T-helper 2 cell (primary cell): ENCODE data around the gene SMC1B.
"Not testable (repeated sequence)": the region's sequence is repeated elsewhere in the genome, so short reads cannot be mapped to it uniquely, and the experiment has no call there.

ENCODE experiments used
- DNase-seq, 5 experiments: peaks; one replicate each; pipeline versions ENCODE4 v3.0.0 to v3.0.0-alpha.2; 2012 to 2022

Gene SMC1B

GRCh38 chr22:45421349-45422055 lies 8.1 kb upstream of the SMC1B start:
- no peak for DNase-seq

DNA sequence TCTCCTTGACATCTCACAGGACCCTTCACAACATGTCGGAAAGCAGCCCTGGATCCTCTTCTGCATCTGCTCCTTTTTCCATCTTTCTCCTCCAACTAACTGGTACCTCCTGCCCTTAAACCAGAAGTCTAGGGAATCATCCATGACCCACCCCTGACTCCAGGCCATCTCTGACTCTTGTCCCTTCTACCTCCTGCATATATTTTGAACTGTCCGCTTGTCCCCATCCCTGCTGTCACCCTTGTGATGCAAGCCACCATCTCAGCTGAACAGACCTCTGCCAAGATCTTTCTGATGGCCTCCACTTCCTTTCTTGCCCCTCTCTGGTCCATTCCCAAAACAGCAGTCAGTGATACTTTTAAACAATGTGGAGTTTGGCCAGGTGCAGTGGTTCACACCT lies 7.1 kb upstream of the SMC1B start:
- DNase-seq, result no peak

DNA sequence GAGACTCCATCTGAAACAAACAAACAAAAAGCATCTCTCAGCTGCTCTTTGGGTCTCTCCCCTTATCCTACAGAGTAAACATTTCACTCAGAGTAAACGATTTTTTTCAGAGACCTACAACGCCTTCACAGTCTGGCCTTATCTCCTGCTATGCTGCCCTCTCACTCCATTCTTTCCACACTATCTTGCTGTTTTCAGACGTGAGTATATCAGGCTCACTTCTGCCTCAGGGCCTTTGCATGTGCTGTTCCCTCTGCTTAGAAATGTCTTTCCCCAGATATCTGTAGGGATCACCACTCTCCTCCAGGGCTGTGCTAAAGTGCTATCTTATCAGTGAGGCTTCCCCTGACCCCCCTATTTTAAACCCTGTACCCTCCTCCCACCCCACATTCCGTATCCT lies 6.6 kb upstream of the SMC1B start:
- no peak for DNase-seq

GRCh38 chr22:45418770-45419138 lies 5.4 kb upstream of the SMC1B start:
- no peak for DNase-seq

DNA sequence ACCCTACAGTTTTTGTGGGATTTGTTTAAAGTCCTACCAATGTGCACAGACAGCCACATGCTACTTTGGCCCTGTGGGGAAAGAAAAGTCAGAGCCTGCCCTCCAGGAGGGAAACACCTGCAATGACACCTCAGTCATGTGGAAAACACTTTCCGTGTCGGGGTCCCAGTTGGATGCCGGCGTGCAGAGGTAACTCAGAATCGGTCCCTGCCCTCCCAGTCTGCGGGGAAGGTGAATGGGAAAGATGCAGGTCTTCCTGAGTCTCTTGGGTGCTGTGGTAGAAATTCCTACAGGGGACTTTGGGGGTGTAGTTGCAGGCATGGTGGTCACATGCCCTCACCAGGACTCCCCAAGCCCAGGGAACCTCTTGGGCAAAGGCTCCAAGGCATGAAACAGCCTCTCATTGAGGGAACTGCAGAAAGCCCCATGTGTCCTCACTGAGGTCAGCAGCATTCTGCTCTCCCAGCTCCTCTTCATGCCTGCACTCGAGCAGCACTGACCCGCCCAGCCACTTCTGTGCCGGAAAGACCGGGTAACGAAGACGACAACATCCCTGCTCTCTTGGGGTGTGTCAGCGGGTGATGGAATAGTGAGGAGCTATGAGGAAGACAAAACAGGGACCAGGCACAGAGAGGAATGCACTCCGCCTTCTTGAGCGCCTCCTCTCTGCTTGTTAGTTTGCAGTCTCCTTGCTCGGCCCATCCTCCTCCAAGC lies 4.8 kb upstream of the SMC1B start:
- DNase-seq, result no peak

DNA sequence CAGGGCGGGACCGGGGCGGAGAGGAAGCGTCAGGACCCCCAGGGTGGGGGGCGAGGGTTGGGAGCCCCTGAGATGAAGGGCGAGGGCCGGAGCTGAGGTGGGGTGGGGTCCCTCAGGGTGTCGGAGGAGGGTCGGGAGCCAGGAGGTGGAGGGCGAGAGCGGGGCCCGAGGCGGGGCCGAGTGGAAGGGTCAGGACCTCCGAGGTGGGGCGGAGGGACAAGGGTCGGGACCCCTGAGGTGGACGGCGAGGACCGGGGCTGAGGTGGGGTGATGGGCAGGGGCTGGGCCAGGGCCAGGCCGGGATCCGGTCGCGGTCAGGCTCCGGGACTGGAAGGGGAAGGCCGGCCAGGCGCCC lies 409 bp downstream of the SMC1B start:
- no peak for DNase-seq

- no peak for DNase-seq
These were observed 5.6 kb downstream of the SMC1B start for GRCh38 chr22:45407793-45408192.

GRCh38 chr22:45402466-45402985 lies 10.9 kb downstream of the SMC1B start:
- no peak for DNase-seq

DNA sequence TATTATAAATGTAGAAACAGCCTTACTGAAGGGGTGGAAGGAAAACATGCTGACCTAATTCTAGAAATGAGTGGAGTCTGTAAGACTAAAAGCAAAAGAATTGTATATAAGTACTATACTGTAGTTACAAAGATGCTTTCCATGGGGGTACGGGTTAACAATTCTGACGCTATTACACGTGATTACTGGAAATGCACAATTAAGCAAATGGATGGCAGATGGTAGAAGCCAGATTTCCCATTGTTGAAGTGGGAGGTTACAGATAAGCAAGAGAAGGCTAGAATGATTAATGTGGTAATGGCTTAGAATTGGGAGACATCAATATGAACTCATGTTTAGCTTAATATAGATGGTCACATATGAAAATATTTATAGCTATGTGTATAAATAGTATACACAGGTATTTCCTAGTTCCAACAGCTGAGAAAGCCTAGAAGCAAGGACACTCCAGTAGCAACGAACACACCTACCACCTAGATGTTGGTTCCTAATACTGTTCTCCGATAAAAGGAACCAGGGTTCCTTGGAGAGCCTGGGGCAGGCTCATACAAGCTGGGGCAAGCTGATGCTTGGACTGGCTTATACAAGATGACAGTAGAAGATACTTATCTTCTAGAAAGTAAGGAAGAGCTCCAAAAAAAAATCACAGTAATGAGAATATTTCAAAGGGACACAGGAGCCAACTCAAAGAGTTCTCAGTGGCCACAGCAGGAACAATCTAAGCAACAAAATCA lies 13.5 kb downstream of the SMC1B start:
- DNase-seq, result no peak

DNA sequence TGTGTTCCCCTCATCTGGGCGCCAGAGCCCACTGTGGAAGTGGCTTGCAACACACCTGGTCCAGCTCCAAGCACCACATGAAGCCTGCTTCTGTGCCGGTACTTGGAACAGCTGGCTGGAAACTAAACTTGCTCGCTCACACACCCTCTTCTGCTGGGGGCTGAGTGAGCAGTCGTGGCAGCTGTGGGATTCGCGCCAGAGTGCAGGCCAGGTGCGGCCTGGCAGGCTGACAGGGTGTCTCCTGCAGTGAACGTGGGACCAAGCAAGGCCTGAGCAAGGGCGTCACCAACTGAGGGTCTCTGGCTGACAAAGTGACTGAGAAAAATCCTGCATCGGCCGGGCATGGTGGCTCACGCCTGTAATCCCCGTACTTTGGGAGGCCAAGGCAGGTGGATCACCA lies 15.2 kb downstream of the SMC1B start:
- no peak for DNase-seq

GRCh38 chr22:45397806-45398205 lies 15.6 kb downstream of the SMC1B start:
- peak in 1 of 5 experiments; percentile 32 for DNase-seq

GRCh38 chr22:45389546-45389945 lies 23.9 kb downstream of the SMC1B start:
- no peak for DNase-seq

DNA sequence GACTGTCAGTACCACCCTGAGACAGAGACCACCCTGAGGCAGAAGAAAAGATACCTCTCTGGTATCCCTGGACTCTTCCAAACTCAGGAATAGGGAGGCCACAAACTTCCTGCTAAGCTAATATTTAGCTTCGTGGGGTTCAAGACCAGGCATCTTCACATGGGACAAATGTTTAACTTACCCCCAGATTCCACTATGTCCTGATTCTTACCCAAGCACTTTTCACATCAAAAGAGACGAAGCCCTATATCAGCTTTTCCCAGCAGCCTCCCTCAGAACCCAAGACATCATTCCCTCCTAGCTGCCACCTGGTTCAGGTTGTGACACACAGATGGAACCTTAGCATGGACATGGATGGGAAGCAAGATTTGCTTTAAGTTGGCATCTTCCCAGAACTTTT lies 32.1 kb downstream of the SMC1B start:
- DNase-seq, result no peak

DNA sequence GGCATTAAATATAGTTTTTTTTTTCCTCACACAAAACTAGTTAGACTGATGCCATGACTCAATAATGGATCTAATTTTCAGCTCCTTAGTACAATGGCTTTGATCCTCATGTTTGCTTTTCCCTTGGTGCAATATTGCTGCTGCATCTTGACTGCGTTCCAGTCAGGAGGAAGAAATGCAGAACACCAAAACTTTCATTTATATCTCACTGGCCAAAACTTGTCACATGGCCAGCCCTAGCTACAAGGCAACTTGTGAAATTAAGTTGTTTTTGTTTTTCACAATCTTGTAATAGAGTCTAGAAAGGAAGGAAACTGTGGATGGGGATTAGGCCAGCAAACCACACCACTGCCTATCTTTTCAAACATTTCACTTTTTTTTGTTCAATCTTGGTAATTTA lies 36.7 kb downstream of the SMC1B start:
- DNase-seq, result peak in 1 of 5 experiments; percentile 23

DNA sequence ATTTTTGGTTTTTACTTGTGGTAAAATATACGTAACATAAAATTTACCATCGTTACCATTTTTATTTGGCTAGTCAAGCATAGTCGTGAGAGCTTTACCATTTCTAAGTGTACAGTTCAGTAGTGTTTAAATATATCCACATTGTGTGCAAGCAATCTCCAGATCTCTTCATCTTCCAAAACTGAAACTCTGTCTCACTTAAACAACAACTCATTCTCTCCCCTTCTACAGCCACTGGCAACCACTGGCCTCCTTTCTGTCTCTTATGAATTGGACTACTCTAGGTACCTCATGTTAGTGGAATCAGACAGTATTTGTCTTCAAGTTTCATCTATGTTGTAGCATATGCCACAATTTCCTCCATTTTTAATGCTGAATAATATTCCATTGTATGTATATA lies 37.4 kb downstream of the SMC1B start:
- DNase-seq, result peak in 1 of 5 experiments; percentile 68

DNA sequence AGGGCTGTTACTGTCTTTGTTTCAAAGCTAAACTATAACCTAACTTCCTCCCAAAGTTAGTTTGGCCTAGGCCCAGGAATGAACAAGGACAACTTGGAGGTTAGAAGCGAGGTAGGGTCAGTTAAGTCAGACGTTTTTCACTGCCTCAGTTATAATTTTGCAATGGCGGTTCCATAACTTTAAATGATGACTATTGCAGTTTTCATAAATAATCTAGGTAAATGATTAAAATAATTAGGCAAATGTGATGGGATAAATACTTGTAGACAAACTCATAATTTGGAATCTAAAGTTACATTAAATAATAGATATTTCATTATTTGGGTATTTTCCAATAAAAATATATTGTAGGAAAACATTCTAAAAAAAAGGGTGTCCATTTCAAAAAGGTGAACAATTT lies 39.8 kb downstream of the SMC1B start:
- not testable (repeated sequence) for DNase-seq

DNA sequence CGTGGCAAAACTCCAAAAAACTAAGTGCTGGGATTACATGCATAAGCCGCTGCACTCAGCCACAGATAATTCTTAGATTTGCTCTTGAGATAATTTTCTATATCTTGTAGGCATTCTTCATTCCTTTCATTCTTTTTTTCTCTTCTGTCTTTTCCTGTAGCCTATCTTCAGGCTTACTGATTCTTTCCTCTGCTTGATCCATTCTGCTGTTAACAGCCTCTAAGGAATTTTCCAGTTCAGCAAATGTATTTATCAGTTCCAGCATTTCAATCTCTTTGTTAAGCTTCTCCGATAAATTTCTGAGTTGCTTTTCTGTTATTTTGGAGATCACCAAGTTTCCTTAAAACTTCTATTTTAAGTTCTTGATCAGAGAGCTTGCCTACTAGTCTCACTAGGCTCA lies 46.7 kb downstream of the SMC1B start:
- no peak for DNase-seq

DNA sequence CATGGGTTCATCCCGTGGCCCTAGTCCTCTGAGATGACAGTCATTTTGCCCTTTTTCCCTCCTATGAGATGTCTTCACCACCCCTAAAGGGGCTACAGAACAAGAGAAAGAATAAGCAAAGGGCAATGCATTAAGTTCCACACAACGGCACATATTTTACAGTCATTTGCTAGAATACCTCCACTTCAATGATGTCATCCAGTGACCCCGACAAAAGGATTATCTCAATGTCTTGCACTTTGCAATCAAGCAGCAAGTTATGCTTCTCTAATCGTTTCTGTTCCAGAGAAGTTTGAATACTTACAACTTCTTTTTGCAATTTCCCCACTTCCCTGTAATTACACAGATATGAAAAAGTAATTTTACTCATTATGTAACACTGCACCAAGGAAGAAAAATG lies 53.8 kb downstream of the SMC1B start:
- DNase-seq, result no peak

DNA sequence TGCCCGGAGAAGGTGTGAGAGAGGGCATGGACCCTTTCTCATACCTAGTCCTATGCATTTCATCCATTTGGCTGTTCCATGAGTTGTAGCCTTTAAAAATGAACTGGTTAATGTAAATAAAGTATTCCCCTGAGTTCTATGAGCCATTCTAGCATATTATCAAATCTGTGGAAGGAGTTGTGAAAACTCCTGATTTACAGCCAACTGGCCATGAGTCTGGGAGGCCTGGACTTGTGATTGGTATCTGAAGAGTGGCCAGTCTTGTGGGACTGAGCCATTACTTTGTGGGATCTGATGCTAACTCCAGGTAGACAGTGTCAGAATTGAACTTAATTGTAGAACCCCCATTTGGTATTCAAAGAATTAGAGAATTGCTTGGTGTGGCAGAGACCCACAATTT lies 55.3 kb downstream of the SMC1B start:
- DNase-seq, result no peak

GRCh38 chr22:45357490-45357889 lies 55.9 kb downstream of the SMC1B start:
- DNase-seq, result no peak

GRCh38 chr22:45353786-45354185 lies 59.6 kb downstream of the SMC1B start:
- peak in 1 of 5 experiments; percentile 92 for DNase-seq

GRCh38 chr22:45352757-45353156 lies 60.6 kb downstream of the SMC1B start:
- not testable (repeated sequence) for DNase-seq

GRCh38 chr22:45351956-45352355 lies 61.4 kb downstream of the SMC1B start:
- DNase-seq, result no peak

DNA sequence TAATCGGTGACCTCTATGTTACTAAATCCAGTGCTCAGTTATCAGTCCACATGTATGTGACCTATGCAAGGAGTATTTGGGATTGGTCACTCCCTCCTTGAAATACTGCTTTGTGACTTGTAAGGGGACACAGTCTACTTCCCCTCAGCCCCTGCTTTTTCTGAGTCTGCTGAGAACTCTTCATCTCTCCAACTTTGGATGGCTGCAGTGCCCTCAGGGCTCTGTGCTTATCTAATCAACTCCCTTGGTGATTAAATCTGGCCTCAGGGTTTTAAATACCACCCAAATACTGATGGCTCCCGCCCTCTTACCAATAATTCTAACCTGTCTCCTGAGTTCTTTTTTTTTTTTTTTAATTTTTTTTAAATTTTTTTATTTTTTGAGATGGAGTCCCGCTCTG lies 63.5 kb downstream of the SMC1B start:
- no peak for DNase-seq
